Measurements from ENCODE around the gene PLA2G3.

Gene PLA2G3

DNA sequence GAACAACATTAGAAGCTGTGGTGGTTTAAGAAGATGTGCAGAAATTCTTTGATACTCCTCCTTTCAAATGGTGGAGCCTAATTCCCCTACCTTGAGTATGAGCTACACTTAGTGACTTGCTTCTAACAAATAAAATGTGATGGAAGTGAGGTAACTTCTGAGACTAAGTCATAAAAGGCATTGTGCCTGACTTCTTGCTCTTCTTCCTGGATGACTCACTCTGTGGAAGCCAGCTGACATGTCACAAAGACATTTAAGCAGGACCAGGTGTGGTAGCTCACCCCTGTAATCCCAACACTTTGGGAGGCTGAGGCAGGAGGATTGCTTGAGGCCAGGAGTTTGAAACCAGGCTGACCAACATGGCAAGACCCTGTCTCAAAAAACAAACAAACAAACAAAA, 3.9 kb upstream of the PLA2G3 start:
- DNase-seq (ENCODE audit: low read depth): peak; percentile 52

DNA sequence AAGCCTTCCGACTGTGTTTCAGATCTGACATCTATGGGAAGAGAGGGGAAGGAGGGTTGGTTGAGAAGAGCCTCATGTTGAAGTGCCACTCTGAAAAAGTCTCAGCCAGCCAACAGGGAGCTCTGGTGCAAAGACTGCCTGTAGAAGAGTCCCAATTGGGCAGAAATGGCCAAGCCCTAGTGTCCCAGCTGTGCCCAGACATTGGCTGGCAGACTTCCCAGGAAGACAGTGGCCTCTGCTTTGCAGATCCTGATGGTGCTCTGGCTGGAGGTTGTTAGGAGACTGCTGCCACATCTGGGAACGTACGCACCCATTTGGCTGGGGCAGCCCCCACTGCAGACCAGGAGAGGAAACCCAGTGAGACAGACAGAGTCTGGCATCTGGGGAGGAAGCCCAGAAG, 3.2 kb upstream of the PLA2G3 start:
- no peak for DNase-seq (ENCODE audit: low read depth)

DNA sequence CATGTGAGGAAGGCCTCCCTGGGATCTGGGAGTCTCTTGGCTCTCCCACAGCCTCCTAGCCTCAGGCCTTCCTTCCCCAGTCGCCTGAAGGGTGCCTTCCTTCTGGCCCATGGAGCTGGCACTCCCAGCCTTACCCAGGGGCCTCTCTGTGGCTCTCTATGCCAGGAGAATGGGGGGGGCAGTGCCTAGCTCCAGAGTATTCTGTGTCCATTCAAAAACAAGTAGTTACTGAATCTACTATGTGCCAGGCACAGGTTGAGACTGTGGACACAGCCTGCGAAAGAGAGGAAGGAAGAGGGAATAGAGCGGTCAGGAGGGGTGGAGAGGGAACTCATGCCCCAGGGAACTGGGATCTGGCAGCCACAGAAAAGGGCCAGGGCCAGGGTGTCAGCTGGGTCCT, 2.7 kb upstream of the PLA2G3 start:
- DNase-seq (ENCODE audit: low read depth): no peak

DNA sequence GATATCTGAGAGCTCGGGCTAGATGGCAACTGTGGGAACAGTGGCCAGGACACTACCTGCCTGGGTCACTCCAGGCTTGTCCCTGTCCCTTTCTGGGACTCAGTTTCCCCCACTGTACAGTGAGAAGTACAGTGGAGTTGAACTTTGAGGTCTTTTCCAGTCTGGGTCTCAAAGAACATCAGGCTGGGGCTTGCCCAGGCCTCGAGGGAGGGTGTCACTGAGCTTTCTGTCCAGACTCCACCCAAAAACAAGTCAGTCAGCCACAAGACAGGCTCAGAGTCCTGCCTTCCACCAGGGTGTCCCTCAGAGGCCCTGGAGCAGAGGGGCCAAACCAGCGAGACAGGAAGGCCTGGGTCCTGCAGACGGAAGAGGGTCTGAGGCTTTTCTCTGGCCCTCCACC, 2.0 kb upstream of the PLA2G3 start:
- no peak for DNase-seq (ENCODE audit: low read depth)

DNA sequence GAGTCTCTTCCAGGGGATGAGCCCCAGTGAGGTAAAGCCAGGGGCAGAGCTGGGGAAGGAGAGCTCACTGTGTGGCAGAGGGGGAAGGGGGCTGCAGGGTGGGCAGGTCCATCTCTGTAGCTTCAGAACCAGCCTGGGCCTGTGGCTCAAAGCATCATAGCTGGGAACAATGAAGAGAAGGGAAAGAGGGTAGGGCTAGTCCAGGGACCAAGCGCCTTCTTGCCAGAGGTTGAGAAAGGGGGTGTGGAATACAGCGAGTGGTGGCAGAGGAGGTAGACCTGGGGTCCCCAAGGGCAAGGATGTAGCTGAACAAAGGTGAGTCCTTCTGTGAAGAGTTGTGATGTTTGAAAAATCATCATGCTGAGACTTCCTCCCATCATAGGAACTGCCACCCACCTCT, 1.2 kb upstream of the PLA2G3 start:
- DNase-seq (ENCODE audit: low read depth): no peak

DNA sequence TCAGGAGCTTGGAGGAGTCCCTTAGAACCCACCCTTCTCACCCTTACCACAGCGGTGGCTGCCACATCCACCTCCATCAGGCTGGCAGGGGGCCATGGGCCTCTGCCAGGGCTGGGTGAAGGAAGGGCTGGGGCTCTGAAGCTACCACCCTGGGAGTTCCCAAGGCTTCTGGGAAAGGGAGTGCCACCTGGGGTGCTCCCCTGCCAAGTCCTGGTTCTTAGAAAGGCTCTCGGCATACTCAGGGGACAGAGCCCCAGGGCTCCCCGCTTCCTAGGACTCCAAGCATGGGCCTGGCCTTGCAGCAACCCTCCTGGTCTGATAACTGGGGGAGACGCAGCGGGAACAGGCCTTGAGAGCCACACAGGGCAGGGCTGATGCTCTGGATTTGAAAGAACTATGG, 438 bp upstream of the PLA2G3 start:
- DNase-seq (ENCODE audit: low read depth): no peak

DNA sequence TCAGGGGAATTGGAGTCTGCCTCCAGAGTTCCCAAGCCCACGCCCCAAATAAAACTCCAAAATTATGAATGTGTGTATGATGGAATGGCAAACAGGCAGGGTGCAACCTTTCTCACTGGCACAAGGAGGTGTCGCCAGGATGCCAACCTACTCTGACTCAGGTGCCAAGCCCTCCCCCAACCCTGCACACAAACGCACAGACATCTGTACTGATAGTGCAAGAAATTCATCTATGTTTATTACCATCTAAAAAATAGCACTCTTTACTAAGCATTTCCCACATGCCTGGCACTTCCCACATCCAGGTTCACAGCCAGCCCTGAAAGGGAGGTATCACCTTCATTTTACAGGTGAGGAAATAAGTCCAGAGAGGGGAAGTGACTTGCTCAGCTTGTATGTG, 1.2 kb downstream of the PLA2G3 start:
- DNase-seq (ENCODE audit: low read depth): no peak

DNA sequence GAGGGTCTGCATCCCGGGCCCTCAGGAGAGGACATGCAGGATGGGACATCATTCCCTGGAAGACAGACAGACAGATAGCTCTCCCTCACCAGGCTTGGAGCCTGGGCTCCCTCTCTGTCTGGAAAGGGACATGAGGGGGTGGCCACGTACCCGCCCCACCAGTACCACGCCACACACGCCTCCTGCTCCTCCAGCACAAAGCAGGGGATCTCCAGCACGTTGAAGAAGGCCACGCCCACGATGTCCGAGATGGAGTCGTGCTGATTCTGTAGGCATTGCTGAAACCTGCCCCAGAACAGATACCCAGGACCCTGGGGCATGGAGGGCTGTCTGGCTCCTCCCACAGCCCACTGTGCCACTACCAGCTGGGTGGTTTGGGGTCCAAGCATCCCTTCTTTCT, 2.2 kb downstream of the PLA2G3 start:
- DNase-seq (ENCODE audit: low read depth): no peak

DNA sequence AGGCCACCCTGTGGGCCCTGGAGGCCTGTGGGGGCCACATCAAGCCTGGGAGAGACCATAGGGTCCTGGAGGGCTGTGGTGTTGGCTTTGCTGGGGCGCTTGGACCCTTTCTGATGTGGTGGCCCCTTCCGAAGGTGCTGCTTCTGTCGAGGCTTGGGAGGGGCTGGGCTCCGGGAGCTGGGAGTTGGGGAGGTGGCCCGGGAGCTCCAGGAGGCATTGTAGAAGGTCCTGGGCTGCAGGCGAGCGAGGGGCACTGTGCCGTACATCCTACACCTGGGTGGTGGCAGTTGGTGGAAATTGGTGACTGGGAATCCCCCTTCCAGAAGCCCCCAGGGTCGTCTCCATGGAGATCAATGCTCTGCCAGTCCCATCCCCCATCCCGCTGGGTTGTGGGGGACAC, 2.6 kb downstream of the PLA2G3 start:
- no peak for DNase-seq (ENCODE audit: low read depth)

DNA sequence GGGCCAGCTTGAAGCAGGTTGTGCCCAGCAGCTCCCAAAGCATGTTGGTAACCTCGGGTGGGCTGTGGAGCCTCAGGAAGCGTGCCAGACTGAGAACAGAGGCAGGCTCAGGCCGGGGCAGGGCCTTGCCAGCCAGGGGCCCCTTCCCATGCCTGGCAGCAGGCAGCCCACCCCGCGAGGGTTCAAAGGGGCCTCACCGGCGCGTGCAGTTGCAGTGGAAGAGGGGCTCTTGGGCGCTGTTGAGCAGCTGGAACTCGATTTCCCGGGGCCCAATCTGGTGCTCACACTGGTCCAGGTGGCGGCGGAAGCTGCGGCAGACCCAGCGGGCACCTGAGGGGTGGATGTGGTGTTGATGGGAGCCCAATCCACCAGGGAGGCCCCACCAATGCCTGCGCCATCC, 3.6 kb downstream of the PLA2G3 start:
- no peak for DNase-seq (ENCODE audit: low read depth)

DNA sequence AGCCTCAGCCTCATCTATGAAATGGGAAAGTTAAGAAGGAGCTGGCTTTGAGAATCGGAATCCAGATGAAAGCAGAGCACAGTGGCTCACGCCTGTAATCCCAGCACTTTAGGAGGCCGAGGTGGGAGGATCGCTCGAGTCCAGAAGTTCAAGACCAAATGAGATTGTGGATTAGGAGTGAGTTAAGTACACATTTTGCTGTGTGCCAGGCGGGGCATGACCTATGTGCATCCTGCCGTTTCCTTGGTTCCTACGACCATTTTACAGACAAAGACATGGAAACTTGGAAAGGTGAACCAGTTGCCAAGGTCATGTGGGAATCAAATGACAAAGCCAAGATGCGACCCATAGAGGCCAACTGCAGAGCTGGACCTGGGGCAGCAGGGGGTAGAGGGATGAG, 4.2 kb downstream of the PLA2G3 start:
- DNase-seq (ENCODE audit: low read depth): no peak

DNA sequence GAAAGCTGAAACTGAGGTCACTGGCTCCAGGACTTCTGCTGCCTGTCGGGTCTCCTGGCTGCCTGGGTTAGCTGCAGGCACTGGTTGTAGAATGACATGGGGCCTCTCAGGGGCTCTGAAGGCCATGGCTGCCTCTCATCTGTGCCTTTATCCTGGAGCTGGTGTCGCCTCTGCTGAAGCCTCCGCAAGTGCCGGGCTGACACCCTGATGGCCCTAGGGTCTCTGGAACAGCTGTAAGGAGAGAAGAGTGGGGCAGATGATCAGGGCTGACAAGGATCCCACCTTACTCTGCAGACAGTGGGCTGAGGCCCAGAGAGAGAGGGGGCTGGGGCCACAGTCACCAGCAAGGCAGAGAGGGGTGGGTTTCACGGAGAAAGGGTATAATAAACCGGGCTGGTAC, 4.6 kb downstream of the PLA2G3 start:
- DNase-seq (ENCODE audit: low read depth): no peak

DNA sequence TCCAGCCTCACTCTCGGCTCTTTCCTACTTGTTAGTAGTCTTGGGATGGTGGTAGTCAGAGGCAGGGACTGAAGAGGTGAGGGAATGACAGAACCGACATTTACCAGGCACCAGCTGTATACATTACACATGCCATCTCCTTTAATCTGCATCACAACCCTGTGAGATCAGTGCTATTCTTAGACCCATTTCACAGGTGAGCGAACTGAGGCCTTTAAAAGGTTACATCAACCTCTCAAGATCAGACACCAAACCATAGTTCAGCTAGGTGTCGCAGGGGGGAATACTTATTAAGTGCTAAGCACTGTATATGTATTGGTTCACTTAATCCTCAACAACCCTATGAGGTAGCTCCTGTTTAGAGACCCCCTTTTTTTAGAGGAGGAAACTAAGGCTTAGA, 5.6 kb downstream of the PLA2G3 start:
- no peak for DNase-seq (ENCODE audit: low read depth)

DNA sequence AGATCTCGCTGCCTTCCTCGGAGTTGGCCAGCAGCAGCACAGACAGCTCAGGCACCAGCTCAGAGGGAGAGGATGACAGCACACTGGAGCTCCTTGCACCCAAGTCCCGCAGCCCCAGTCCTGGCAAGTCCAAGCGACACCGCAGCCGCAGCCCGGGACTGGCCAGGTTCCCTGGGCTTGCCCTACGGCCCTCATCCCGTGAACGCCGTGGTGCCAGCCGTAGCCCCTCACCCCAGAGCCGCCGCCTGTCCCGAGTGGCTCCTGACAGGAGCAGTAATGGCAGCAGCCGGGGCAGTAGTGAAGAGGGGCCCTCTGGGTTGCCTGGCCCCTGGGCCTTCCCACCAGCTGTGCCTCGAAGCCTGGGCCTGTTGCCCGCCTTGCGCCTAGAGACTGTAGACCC, 6.4 kb downstream of the PLA2G3 start:
- DNase-seq (ENCODE audit: low read depth): no peak

DNA sequence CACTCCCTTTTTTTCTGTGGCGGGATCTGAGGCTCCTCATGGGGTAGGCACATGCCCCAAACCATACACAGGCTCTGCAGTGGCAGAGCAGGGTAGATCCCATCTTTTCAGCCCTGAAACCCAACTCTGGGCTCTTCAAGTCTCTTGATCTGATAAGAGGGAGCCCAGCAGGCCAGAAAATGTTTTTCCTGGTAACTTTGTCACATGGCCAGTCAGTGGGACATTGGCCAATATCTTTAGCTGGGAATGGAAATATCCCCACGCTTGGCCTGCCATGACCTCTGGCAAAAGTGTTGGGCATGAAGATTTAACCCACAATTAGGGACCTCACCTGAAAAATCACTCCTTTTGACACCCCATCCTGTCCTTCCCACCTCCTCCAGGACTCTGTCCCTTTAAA, 9.4 kb downstream of the PLA2G3 start:
- DNase-seq (ENCODE audit: low read depth): no peak

DNA sequence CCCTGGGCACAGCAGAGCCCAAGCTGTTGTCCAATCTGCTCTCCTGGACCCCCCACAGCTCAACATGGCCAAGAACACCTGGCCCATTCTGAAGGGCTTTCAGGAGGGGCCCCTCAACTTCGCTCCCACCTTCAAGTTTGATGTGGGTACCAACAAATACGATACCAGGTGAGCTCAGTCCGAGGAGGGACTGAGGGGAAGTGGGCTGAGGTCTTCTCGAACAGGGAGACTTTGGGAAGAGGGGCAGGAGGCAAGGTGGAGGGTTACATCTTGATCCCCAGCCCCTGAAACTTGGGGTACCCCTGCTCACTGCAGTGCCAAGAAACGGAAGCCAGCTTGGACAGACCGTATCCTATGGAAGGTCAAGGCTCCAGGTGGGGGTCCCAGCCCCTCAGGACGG, 12.2 kb downstream of the PLA2G3 start:
- no peak for DNase-seq (ENCODE audit: low read depth)

DNA sequence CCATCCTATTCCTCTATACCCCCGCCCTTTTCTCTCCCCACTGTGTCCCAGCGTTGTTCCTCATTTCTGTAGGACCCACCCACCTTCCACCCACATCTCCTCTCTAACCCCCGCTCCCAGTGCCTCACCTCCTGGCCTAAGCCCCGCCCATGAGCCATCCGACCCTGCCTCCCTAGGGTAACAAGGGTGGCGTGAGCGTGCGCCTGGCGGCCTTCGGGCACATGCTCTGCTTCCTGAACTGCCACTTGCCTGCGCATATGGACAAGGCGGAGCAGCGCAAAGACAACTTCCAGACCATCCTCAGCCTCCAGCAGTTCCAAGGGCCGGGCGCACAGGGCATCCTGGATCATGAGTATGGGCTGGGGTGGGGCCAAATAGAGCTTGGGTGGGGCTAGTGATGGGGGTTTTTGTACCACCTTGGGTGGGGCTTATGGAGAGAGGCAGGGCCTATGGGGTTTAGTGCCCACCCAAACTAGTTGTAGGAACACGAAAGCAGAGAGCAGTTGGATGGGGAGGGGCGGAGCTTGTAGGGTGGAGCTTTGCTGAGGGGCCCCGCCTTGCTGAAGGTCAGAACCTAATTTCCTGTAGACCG, 13.0 kb downstream of the PLA2G3 start:
- no peak for DNase-seq (ENCODE audit: low read depth)

DNA sequence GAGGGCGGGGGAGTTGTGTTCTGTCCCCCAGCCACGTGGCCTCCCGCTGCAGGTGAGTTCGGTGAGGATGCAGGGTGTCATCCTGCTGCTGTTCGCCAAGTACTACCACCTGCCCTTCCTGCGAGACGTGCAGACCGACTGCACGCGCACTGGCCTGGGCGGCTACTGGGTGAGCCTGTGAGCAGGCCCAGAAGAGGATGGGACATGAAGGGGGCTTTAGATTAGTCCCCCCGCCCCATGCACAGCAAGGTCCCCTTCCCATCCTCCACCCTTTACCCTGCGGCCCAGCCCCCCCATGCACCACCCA, 13.5 kb downstream of the PLA2G3 start:
- DNase-seq (ENCODE audit: low read depth): no peak

DNA sequence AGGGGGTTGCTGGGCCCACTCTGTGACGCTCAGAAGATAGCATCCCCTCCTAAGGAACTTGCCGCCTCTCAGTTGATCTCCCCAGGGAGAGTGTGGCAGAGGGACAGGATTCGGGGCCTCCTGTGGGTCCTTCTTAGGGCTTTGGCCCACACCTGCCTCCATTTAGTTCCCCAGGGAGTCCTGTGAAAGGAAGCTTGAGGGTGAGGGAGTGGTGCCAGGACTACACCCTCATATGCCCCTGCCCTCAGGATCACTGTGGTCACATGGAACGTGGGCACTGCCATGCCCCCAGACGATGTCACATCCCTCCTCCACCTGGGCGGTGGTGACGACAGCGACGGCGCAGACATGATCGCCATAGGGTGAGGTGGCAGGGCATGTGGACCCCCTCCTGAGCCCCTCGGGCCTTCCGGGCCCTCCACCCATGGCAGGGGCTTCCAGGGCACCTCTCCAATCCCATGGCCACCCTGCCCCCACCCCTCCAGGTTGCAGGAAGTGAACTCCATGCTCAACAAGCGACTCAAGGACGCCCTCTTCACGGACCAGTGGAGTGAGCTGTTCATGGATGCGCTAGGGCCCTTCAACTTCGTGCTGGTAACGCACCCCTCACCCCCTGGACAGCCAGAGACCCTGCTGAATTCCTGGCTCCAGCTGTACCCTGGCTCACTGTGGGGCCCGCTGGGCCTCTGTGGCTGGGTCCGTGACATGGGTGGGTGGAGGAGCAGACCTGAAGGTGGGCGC, 14.0 kb downstream of the PLA2G3 start:
- DNase-seq (ENCODE audit: low read depth): no peak

DNA sequence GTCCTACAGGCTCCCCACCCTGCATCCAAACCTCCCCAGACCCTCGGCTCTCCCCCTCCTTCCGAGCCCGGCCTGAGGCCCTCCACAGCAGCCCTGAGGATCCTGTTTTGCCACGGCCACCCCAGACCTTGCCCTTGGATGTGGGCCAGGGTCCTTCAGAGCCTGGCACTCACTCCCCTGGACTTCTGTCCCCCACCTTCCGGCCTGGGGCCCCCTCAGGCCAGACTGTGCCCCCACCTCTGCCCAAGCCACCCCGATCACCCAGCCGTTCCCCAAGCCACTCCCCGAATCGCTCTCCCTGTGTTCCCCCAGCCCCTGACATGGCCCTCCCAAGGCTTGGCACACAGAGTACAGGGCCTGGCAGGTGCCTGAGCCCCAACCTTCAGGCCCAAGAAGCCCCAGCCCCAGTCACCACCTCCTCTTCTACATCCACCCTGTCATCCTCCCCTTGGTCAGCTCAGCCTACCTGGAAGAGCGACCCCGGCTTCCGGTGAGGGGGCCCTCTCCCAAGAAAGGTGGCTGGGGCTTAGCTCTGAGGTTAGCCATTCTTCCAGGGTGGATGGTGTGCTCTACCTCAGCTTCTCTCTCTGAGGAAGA, 14.7 kb downstream of the PLA2G3 start:
- DNase-seq (ENCODE audit: low read depth): no peak

DNA sequence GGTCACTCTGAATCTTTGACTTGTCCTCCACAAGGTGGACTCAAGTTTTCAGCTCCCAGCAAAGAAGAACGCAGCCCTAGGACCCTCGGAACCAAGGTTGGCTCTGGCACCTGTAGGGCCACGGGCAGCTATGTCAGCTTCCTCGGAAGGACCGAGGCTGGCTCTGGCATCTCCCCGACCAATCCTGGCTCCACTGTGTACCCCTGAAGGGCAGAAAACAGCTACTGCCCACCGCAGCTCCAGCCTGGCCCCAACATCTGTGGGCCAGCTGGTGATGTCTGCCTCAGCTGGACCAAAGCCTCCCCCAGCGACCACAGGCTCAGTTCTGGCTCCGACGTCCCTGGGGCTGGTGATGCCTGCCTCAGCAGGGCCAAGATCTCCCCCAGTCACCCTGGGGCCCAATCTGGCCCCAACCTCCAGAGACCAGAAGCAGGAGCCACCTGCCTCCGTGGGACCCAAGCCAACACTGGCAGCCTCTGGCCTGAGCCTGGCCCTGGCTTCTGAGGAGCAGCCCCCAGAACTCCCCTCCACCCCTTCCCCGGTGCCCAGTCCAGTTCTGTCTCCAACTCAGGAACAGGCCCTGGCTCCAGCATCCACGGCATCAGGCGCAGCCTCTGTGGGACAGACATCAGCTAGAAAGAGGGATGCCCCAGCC, 15.4 kb downstream of the PLA2G3 start:
- DNase-seq (ENCODE audit: low read depth): no peak

DNA sequence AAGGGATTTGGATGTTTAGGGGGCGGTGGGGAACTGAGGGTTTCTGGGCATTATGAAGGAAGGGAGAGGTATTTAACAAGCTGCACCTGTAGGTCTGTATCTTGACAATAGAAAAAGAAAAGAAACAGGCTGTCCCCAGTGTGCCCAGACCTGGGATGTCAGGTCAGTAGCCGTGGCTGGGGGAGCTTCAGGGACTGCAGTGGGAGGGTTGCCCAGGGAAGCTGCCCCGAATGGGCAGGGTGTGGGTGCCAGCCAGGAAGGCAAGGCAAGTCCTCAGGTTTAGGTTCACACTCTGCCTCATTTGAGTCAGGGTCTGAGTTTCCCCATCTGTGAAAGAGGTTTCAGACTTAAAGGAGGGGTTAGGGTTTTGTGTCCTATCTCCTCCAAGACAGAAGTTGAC, 16.0 kb downstream of the PLA2G3 start:
- DNase-seq (ENCODE audit: low read depth): no peak

DNA sequence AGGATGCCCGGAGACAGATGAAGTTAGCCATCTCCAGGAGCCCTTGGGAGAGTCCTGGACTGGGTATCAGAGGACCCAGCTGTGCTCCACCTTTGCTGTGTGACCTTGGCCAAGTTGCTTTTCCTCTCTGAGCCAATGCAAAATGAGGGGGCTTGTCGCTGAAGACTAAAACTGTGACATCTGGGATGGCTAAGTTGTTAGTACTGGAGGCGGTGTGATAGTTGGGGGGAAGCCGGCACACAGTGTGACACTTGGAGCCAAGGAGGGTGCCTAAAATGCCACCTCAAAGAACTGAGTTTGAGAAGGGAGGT, 17.1 kb downstream of the PLA2G3 start:
- DNase-seq (ENCODE audit: low read depth): no peak

Data from ELR (cell line).